Heart left ventricle (tissue), 13 donors: ENCODE results near the gene NKIRAS1.

Experiments
- POLR2A ChIP-seq, 2 donors: fragments of 450-650 bp; IDR thresholded peaks; one replicate each; pipeline ENCODE4 v1.6.1; 2017; ENCODE audit warnings: antibody characterized with exemption in 2 of 2, mild to moderate bottlenecking in 2 of 2, moderate library complexity in 2 of 2
- TF ChIP-seq, protein P1 (sequence below), 12 donors: fragments of 200-600 bp; sonication (generic) in 4 of 12; IDR thresholded peaks; one replicate each; pipeline versions ENCODE4 v1.5.0 to v1.8.0; 2018 to 2022; ENCODE audit warnings: antibody characterized with exemption in 12 of 12, mild to moderate bottlenecking in 5 of 12
- donor health status: ischemic (EF 13 %, LVEDD 7.1; RV severe dilation, severe dysfunction).
- donor health status: DM: no; HTN: yes; CAD: no.
- donor health status: DM: no; HTN: no; CAD: no.
- donor health status: ischemic (EF 25% LVEDD 6.9; RV normal size, moderate dysfunction).
- donor health status: ischemic (EF 25% LVEDD 5.7; RV mildly dilated, moderate dysfunction).
- donor health status: ischemic (EF 35%, LVEDD 5.7; RV mildly dilated, moderate dysfunction).
- donor health status: nonischemic (EF 11% LVEDD 7.7; RV severe dilation, severe dysfunction).
- donor health status: DM: yes; HTN: yes; CAD: no.
- donor health status: PGD.
- donor health status: ischemic (EF 29% LVEDD 5.4; RV normal size, mild dysfunction).
- donor health status: nonischemic (EF 23%, LVEDD 6.1; RV moderate dilation, normal function).

DNA sequence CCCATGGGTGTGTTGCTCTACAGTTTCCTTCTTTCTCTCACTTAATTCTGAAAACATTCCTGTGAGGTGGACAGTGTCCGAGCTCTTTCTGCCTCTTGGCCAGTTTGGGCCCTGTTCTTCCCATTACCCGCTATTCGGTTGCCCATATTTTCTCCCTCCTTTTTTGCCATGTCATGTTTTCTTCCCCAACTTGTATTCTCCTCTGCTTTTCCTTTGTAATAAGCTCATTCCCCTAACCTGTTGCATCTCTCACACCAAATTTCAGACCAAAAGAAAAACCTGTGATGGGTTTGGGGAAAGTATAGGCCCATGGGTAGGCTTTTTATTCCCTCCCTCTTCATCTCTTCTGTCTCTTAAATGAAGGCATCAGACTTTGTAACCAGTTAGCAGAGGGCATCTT, 30.5 kb downstream of the NKIRAS1 start:
- TF ChIP-seq, protein P1, sequence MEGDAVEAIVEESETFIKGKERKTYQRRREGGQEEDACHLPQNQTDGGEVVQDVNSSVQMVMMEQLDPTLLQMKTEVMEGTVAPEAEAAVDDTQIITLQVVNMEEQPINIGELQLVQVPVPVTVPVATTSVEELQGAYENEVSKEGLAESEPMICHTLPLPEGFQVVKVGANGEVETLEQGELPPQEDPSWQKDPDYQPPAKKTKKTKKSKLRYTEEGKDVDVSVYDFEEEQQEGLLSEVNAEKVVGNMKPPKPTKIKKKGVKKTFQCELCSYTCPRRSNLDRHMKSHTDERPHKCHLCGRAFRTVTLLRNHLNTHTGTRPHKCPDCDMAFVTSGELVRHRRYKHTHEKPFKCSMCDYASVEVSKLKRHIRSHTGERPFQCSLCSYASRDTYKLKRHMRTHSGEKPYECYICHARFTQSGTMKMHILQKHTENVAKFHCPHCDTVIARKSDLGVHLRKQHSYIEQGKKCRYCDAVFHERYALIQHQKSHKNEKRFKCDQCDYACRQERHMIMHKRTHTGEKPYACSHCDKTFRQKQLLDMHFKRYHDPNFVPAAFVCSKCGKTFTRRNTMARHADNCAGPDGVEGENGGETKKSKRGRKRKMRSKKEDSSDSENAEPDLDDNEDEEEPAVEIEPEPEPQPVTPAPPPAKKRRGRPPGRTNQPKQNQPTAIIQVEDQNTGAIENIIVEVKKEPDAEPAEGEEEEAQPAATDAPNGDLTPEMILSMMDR (IDR thresholded peaks at IDR 0.05) = no peak
- no peak for TF ChIP-seq POLR2A (IDR thresholded peaks at IDR 0.05)
